ENCODE results near the gene SZRD1. TPM values are rescaled to one million over a fixed set of nuclear protein-coding genes. Genes with fewer than 3 reads are reported as not detected.
"Not testable (repeated sequence)": the region's sequence is repeated elsewhere in the genome, so short reads cannot be mapped to it uniquely, and the experiment has no call there.

SZRD1 gene
- total RNA-seq, 1 experiment from 2014 or later = 114 TPM

DNA sequence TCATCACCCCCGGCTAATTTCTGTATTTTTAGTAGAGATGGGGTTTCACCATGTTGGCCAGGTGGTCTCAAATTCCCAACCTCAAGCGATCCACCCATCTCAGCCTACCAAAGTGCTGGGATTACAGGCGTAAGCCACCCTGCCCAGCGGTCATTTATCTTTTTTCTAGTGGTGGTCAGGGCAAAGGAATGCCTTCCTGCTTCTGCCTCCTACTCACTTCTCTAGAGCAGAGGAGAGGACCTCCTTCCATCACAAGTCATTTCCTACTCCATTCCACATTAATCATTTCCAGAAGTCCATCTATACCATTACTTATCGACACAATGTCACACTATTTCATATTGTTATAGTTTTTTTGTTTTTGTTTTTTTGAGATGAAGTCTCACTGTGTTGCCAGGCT lies 28.1 kb upstream of the SZRD1 start:
- Histone ChIP-seq H3F3A (ENCODE audit: insufficient read depth, low read depth) (peaks cover 9% of the 10 kb centered on the region; the same call in 1 of the 2 replicates), H3K27me3 (ENCODE audit: insufficient read depth, low read depth) (no peaks in the 10 kb centered on the region), H3K36me3 (ENCODE audit: low read depth) (no peaks in the 10 kb centered on the region), H4K20me1 (ENCODE audit: insufficient read depth) (peaks cover 13% of the 10 kb centered on the region), H3K9me3 (ENCODE audit: insufficient read depth, low read depth) (no peaks in the 10 kb centered on the region), H2AFZ (no peak overlapping the region), H3K4me2 (no peak overlapping the region), H3K4me1 (replicated peaks; ENCODE audit: insufficient read depth) (peaks cover 12% of the 10 kb centered on the region; the same call in 1 of the 2 replicates), H3K9me2 (ENCODE audit: insufficient read depth) (no peaks in the 10 kb centered on the region), H3K27ac (no peak overlapping the region), H3K4me3 (no peak overlapping the region), H3K79me2 (ENCODE audit: low read depth) (peaks cover 33% of the 10 kb centered on the region)
- intact Hi-C loops (cut with micrococcal nuclease; ENCODE audit: unreplicated experiment) = no loop called here
- TF ChIP-seq EZH2 (IDR thresholded peaks at IDR 0.05; ENCODE audit: low read depth) = no peak
- DNase-seq = no peak
- no TSS peak for BruUV-seq (replicated peaks)
- POLR2A ChIA-PET (ENCODE audit: unreplicated experiment) = no interaction called here
- CTCF ChIA-PET = no interaction called here

DNA sequence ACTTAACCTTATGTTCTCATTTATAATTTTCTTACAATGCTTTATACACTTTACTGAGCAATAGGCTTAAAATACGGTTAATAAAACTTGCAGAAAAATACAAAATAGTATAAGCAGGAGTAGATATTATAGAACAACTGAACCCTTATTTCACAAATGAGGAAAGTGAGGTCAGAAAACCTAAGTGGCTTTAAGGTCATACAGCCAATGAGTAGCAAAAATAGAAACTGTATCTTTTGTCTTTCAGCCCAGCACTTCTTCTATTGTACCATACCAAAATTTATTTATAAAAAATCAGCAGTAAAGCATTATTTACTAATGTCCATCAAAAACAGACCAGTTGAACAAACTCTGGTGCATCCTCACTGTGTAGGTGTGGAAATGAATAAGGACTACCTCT lies 26.4 kb upstream of the SZRD1 start:
- no peak for DNase-seq
- Histone ChIP-seq H2AFZ (no peak overlapping the region), H3K4me2 (no peak overlapping the region), H3K9me2 (ENCODE audit: insufficient read depth) (no peaks in the 10 kb centered on the region), H3K4me1 (replicated peaks; ENCODE audit: insufficient read depth) (no peaks in the 10 kb centered on the region), H3K9me3 (ENCODE audit: insufficient read depth, low read depth) (no peaks in the 10 kb centered on the region), H3K27me3 (ENCODE audit: insufficient read depth, low read depth) (no peaks in the 10 kb centered on the region), H3K36me3 (ENCODE audit: low read depth) (no peaks in the 10 kb centered on the region), H3K79me2 (ENCODE audit: low read depth) (peaks cover 42% of the 10 kb centered on the region), H3F3A (ENCODE audit: insufficient read depth, low read depth) (no peaks in the 10 kb centered on the region), H3K4me3 (no peak overlapping the region), H4K20me1 (ENCODE audit: insufficient read depth) (peaks cover 10% of the 10 kb centered on the region; the same call in 1 of the 2 replicates), H3K27ac (no peak overlapping the region)
- intact Hi-C loops (cut with micrococcal nuclease; ENCODE audit: unreplicated experiment) = no loop called here
- BruUV-seq (replicated peaks) = no TSS peak
- ChIA-PET CTCF (no interaction called here), POLR2A (ENCODE audit: unreplicated experiment) (no interaction called here)
- TF ChIP-seq EZH2 (IDR thresholded peaks at IDR 0.05; ENCODE audit: low read depth) = no peak
- TF ChIP-seq, protein P1, sequence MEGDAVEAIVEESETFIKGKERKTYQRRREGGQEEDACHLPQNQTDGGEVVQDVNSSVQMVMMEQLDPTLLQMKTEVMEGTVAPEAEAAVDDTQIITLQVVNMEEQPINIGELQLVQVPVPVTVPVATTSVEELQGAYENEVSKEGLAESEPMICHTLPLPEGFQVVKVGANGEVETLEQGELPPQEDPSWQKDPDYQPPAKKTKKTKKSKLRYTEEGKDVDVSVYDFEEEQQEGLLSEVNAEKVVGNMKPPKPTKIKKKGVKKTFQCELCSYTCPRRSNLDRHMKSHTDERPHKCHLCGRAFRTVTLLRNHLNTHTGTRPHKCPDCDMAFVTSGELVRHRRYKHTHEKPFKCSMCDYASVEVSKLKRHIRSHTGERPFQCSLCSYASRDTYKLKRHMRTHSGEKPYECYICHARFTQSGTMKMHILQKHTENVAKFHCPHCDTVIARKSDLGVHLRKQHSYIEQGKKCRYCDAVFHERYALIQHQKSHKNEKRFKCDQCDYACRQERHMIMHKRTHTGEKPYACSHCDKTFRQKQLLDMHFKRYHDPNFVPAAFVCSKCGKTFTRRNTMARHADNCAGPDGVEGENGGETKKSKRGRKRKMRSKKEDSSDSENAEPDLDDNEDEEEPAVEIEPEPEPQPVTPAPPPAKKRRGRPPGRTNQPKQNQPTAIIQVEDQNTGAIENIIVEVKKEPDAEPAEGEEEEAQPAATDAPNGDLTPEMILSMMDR (conservative IDR thresholded peaks at IDR 0.05) = no peak

DNA sequence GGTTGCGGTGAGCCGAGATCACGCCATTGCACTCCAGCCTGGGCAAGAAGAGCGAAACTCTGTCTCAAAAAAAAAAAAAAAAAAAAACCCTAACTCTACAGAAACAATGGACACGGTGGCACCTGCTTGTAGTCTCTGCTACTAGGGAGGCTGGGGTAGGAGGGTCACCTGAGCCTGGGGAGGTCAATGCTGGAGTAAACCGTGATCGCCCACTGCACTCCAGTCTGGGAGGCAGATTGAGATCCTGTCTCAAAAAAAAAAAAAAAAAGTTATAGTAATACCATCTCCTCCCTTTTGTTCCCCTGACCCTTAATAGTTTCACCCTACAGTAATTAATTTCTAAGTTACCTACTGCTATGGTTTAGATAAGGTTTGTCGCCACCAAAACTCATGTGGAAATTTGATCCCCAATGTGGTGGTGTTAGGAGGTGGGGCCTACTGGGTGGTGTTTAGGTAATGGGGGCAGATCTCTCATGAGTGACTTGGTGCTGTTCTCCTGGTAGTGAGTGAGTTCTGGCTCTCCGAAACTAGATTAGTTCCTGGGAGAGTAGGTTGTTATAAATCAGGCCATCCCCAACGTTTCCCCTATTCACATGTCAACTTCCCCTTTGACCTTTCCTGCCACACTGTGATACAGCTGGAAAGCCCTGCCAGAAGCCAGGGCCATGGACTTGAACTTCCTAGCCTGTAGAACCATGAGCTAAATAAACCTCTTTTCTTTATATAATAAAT lies 24.5 kb upstream of the SZRD1 start:
- Histone ChIP-seq H3K9me3 (ENCODE audit: insufficient read depth, low read depth) (no peaks in the 10 kb centered on the region), H3F3A (ENCODE audit: insufficient read depth, low read depth) (no peaks in the 10 kb centered on the region), H4K20me1 (ENCODE audit: insufficient read depth) (peaks cover 8% of the 10 kb centered on the region; the same call in 1 of the 2 replicates), H3K9me2 (ENCODE audit: insufficient read depth) (no peaks in the 10 kb centered on the region), H2AFZ (no peak overlapping the region), H3K36me3 (ENCODE audit: low read depth) (no peaks in the 10 kb centered on the region), H3K4me1 (replicated peaks; ENCODE audit: insufficient read depth) (no peaks in the 10 kb centered on the region), H3K27ac (no peak overlapping the region), H3K79me2 (ENCODE audit: low read depth) (peaks cover 51% of the 10 kb centered on the region), H3K4me3 (no peak overlapping the region), H3K27me3 (ENCODE audit: insufficient read depth, low read depth) (no peaks in the 10 kb centered on the region), H3K4me2 (no peak overlapping the region)
- intact Hi-C loops (cut with micrococcal nuclease; ENCODE audit: unreplicated experiment) = no loop called here
- TF ChIP-seq, protein P1 (conservative IDR thresholded peaks at IDR 0.05) = no peak
- TF ChIP-seq EZH2 (IDR thresholded peaks at IDR 0.05; ENCODE audit: low read depth) = no peak
- POLR2A ChIA-PET (ENCODE audit: unreplicated experiment) = no interaction called here
- BruUV-seq (replicated peaks) = no TSS peak
- CTCF ChIA-PET = no interaction called here
- DNase-seq = no peak

DNA sequence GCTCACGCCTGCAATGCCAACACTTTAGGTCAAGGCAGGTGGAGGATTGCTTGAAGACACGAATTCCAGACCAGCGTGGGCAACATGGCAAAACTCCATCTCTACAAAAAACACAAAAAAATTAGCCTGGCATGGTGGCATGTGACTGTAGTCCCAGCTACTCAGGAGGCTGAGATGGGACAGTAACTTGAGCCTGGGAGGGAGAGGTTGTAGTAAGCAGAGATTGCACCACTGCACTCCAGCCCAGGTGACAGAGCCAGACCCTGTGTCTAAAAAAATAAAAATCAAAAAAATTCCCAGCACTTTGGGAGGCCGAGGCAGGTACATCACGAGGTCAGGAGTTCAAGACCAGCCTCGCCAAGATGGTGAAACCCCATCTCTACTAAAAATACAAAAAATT lies 23.8 kb upstream of the SZRD1 start:
- H3K9me3 ChIP-seq (ENCODE audit: insufficient read depth, low read depth); H3K9me2 ChIP-seq (ENCODE audit: insufficient read depth); BruUV-seq (replicated peaks); intact Hi-C loops (cut with micrococcal nuclease; ENCODE audit: unreplicated experiment); H3K27ac ChIP-seq; H4K20me1 ChIP-seq (ENCODE audit: insufficient read depth); H3K4me2 ChIP-seq; POLR2A ChIA-PET (ENCODE audit: unreplicated experiment); CTCF ChIA-PET; H3K36me3 ChIP-seq (ENCODE audit: low read depth); H2AFZ ChIP-seq; H3K4me3 ChIP-seq; H3F3A ChIP-seq (ENCODE audit: insufficient read depth, low read depth); H3K27me3 ChIP-seq (ENCODE audit: insufficient read depth, low read depth); H3K4me1 ChIP-seq (replicated peaks; ENCODE audit: insufficient read depth); DNase-seq: not testable (repeated sequence)
- peaks cover 58% of the 10 kb centered on the region for H3K79me2 ChIP-seq (ENCODE audit: low read depth)
